Measurements from ENCODE around the gene CATSPERD.
"Not testable (repeated sequence)": the region's sequence is repeated elsewhere in the genome, so short reads cannot be mapped to it uniquely, and the experiment has no call there.

CATSPERD gene

GRCh38 chr19:5698635-5699422 is 21.6 kb upstream of the CATSPERD start:
- no peak overlapping the region for H3K27ac Mint-ChIP-seq

GRCh38 chr19:5700455-5701092 is 19.9 kb upstream of the CATSPERD start:
- intact Hi-C loops (cut with micrococcal nuclease), result no loop called here
- no peaks in the 10 kb centered on the region for H3K27me3 Mint-ChIP-seq
- H3K9me3 Mint-ChIP-seq, result no peaks in the 10 kb centered on the region
- H3K4me1 Mint-ChIP-seq (ENCODE audit: low read depth), result peaks cover 11% of the 10 kb centered on the region
- peaks cover 92% of the 10 kb centered on the region for H3K36me3 Mint-ChIP-seq (ENCODE audit: low read depth)
- H3K27ac Mint-ChIP-seq, result no peak overlapping the region
- no peak overlapping the region for H3K4me3 Mint-ChIP-seq

More at GRCh38 chr19:5698635-5699422, 21.6 kb upstream of the CATSPERD start:
- Mint-ChIP-seq H3K9me3 (no peaks in the 10 kb centered on the region), H3K27me3 (no peaks in the 10 kb centered on the region), H3K4me3 (no peak overlapping the region), H3K4me1 (ENCODE audit: low read depth) (peaks cover 21% of the 10 kb centered on the region), H3K36me3 (ENCODE audit: low read depth) (peaks cover 94% of the 10 kb centered on the region)
- intact Hi-C loops (cut with micrococcal nuclease), result no loop called here

- H3K4me1 Mint-ChIP-seq (ENCODE audit: low read depth); H3K4me3 Mint-ChIP-seq; H3K27me3 Mint-ChIP-seq; intact Hi-C loops (cut with micrococcal nuclease); H3K9me3 Mint-ChIP-seq; H3K27ac Mint-ChIP-seq: not testable (repeated sequence)
- H3K36me3 Mint-ChIP-seq (ENCODE audit: low read depth), result peaks cover 92% of the 10 kb centered on the region
These were observed 18.4 kb upstream of the CATSPERD start for GRCh38 chr19:5702053-5702410.

GRCh38 chr19:5703819-5704818 is 16.3 kb upstream of the CATSPERD start:
- H3K27ac Mint-ChIP-seq, result no peak overlapping the region
- H3K4me1 Mint-ChIP-seq (ENCODE audit: low read depth), result no peaks in the 10 kb centered on the region
- no peak overlapping the region for H3K4me3 Mint-ChIP-seq
- H3K9me3 Mint-ChIP-seq, result no peaks in the 10 kb centered on the region
- H3K27me3 Mint-ChIP-seq, result no peaks in the 10 kb centered on the region
- intact Hi-C loops (cut with micrococcal nuclease), result no loop called here
- H3K36me3 Mint-ChIP-seq (ENCODE audit: low read depth), result peaks cover 92% of the 10 kb centered on the region

- no peak overlapping the region for H3K27ac Mint-ChIP-seq
- H3K4me3 Mint-ChIP-seq, result no peak overlapping the region
- no peaks in the 10 kb centered on the region for H3K4me1 Mint-ChIP-seq (ENCODE audit: low read depth)
- no peaks in the 10 kb centered on the region for H3K9me3 Mint-ChIP-seq
- no peaks in the 10 kb centered on the region for H3K27me3 Mint-ChIP-seq
- intact Hi-C loops (cut with micrococcal nuclease), result no loop called here
- peaks cover 92% of the 10 kb centered on the region for H3K36me3 Mint-ChIP-seq (ENCODE audit: low read depth)
These were observed 14.9 kb upstream of the CATSPERD start for GRCh38 chr19:5705552-5705951.

GRCh38 chr19:5706876-5707573 is 13.4 kb upstream of the CATSPERD start:
- Mint-ChIP-seq H3K27me3 (no peaks in the 10 kb centered on the region), H3K36me3 (ENCODE audit: low read depth) (peaks cover 92% of the 10 kb centered on the region), H3K9me3 (no peaks in the 10 kb centered on the region), H3K27ac (no peak overlapping the region), H3K4me1 (ENCODE audit: low read depth) (no peaks in the 10 kb centered on the region), H3K4me3 (no peak overlapping the region)
- intact Hi-C loops (cut with micrococcal nuclease), result no loop called here

GRCh38 chr19:5707576-5708575 is 12.6 kb upstream of the CATSPERD start:
- no peak overlapping the region for H3K27ac Mint-ChIP-seq
- H3K9me3 Mint-ChIP-seq, result no peaks in the 10 kb centered on the region
- H3K27me3 Mint-ChIP-seq, result no peaks in the 10 kb centered on the region
- intact Hi-C loops (cut with micrococcal nuclease), result no loop called here
- H3K4me1 Mint-ChIP-seq (ENCODE audit: low read depth), result no peaks in the 10 kb centered on the region
- H3K36me3 Mint-ChIP-seq (ENCODE audit: low read depth), result peaks cover 98% of the 10 kb centered on the region
- no peak overlapping the region for H3K4me3 Mint-ChIP-seq

GRCh38 chr19:5711025-5711424 is 9.4 kb upstream of the CATSPERD start:
- no peak overlapping the region for H3K4me3 Mint-ChIP-seq
- no peaks in the 10 kb centered on the region for H3K4me1 Mint-ChIP-seq (ENCODE audit: low read depth)
- H3K9me3 Mint-ChIP-seq, result no peaks in the 10 kb centered on the region
- H3K27me3 Mint-ChIP-seq, result no peaks in the 10 kb centered on the region
- H3K27ac Mint-ChIP-seq, result no peak overlapping the region
- intact Hi-C loops (cut with micrococcal nuclease), result no loop called here
- peaks cover 89% of the 10 kb centered on the region for H3K36me3 Mint-ChIP-seq (ENCODE audit: low read depth)

- Mint-ChIP-seq H3K27me3 (no peaks in the 10 kb centered on the region), H3K4me1 (ENCODE audit: low read depth) (no peaks in the 10 kb centered on the region)
- intact Hi-C loops (cut with micrococcal nuclease), result no loop called here
These were observed 8.7 kb upstream of the CATSPERD start for GRCh38 chr19:5711713-5712161.

GRCh38 chr19:5713228-5713627 is 7.2 kb upstream of the CATSPERD start:
- Mint-ChIP-seq H3K27ac (no peak overlapping the region), H3K36me3 (ENCODE audit: low read depth) (peaks cover 80% of the 10 kb centered on the region), H3K27me3 (no peaks in the 10 kb centered on the region), H3K4me3 (no peak overlapping the region), H3K4me1 (ENCODE audit: low read depth) (peaks cover 14% of the 10 kb centered on the region), H3K9me3 (no peaks in the 10 kb centered on the region)
- intact Hi-C loops (cut with micrococcal nuclease), result no loop called here

More at GRCh38 chr19:5711713-5712161, 8.7 kb upstream of the CATSPERD start:
- Mint-ChIP-seq H3K4me3 (no peak overlapping the region), H3K9me3 (no peaks in the 10 kb centered on the region), H3K36me3 (ENCODE audit: low read depth) (peaks cover 82% of the 10 kb centered on the region), H3K27ac (no peak overlapping the region)

- intact Hi-C loops (cut with micrococcal nuclease), result no loop called here
- H3K9me3 Mint-ChIP-seq, result no peaks in the 10 kb centered on the region
- no peak overlapping the region for H3K4me3 Mint-ChIP-seq
- no peak overlapping the region for H3K27ac Mint-ChIP-seq
- no peaks in the 10 kb centered on the region for H3K27me3 Mint-ChIP-seq
- H3K36me3 Mint-ChIP-seq (ENCODE audit: low read depth), result peaks cover 64% of the 10 kb centered on the region
- peaks cover 25% of the 10 kb centered on the region for H3K4me1 Mint-ChIP-seq (ENCODE audit: low read depth)
These were observed 5.6 kb upstream of the CATSPERD start for GRCh38 chr19:5714816-5715215.

GRCh38 chr19:5717215-5717935 is 3.1 kb upstream of the CATSPERD start:
- Mint-ChIP-seq H3K4me1 (ENCODE audit: low read depth) (peaks cover 29% of the 10 kb centered on the region), H3K36me3 (ENCODE audit: low read depth) (peaks cover 39% of the 10 kb centered on the region)

More at GRCh38 chr19:5717215-5717935, 3.1 kb upstream of the CATSPERD start:
- Mint-ChIP-seq H3K4me3 (no peak overlapping the region), H3K27ac (peak overlapping the region; percentile 93), H3K27me3 (no peaks in the 10 kb centered on the region), H3K9me3 (no peaks in the 10 kb centered on the region)
- intact Hi-C loops (cut with micrococcal nuclease), result no loop called here

All from dendritic cell treated with granulocyte-macrophage colony-stimulating factor and Interleukin-4, amounts not matched to agents 40 ng/mL and 50 ng/mL, for 4 days (primary cell).